Peyer's patch (tissue), 4 donors: ENCODE measurements around the gene MYLK.

Experiments used
- POLR2A ChIP-seq, 2 donors: fragments of 450-650 bp; IDR thresholded peaks; one replicate each; pipeline ENCODE4 v1.5.1; 2017; ENCODE audit warnings: antibody characterized with exemption in 2 of 2, mild to moderate bottlenecking in 2 of 2, moderate library complexity in 2 of 2
- TF ChIP-seq, protein P1 (sequence below), 6 experiments: fragments of 450-650 bp in 4 of 6; fragments of 200-600 bp in 2 of 6; sonication (generic) in 1 of 6; IDR thresholded peaks; one replicate each; pipeline ENCODE4 v1.5.1; 2017 to 2019; ENCODE audit warnings: antibody characterized with exemption in 6 of 6, mild to moderate bottlenecking in 3 of 6, moderate library complexity in 1 of 6

GRCh38 chr3:123743121-123743520 lies 141.0 kb downstream of the MYLK start:
- TF ChIP-seq, protein P1, sequence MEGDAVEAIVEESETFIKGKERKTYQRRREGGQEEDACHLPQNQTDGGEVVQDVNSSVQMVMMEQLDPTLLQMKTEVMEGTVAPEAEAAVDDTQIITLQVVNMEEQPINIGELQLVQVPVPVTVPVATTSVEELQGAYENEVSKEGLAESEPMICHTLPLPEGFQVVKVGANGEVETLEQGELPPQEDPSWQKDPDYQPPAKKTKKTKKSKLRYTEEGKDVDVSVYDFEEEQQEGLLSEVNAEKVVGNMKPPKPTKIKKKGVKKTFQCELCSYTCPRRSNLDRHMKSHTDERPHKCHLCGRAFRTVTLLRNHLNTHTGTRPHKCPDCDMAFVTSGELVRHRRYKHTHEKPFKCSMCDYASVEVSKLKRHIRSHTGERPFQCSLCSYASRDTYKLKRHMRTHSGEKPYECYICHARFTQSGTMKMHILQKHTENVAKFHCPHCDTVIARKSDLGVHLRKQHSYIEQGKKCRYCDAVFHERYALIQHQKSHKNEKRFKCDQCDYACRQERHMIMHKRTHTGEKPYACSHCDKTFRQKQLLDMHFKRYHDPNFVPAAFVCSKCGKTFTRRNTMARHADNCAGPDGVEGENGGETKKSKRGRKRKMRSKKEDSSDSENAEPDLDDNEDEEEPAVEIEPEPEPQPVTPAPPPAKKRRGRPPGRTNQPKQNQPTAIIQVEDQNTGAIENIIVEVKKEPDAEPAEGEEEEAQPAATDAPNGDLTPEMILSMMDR (IDR thresholded peaks at IDR 0.05): no peak
- no peak for TF ChIP-seq POLR2A (IDR thresholded peaks at IDR 0.05)
